PC-3 (cell line): ENCODE measurements around the gene KCNK4. TPM values are rescaled to one million over a fixed set of nuclear protein-coding genes. Genes with fewer than 3 reads are reported as not detected.

Experiments
- ATAC-seq: fragments of 200-7000 bp; cut with Tn5 transposase; 2 replicates; pipeline ENCODE4 v1.9.1; 2020; ENCODE audit warnings: mild to moderate bottlenecking, moderate library complexity
- BruUV-seq: library from RNA; stranded (reverse); fragments of 400-500 nt; replicated peaks from 2 replicates; lab custom pipeline; 2021; lab: Mats Ljungman, UMichigan
- CTCF ChIA-PET: fragments of 300-600 bp; sonication (Branson Sonifier 250); formaldehyde crosslinking; loops from one replicate; lab custom pipeline; 2022; ENCODE audit warnings: antibody characterized with exemption; lab: Charles Lee
- POLR2A ChIA-PET: fragments of 300-600 bp; sonication (Branson Sonifier 250); formaldehyde crosslinking; loops from one replicate; lab custom pipeline; 2022; ENCODE audit warnings: antibody characterized with exemption; ENCODE audit not compliant: unreplicated experiment; lab: Charles Lee
- DNase-seq: peaks from one replicate; pipeline ENCODE4 v3.0.0-alpha.2; 2015
- H2AFZ ChIP-seq: fragments of 300-600 bp; sonication (generic); 2 replicates; pipeline ENCODE4 v1.6.0; 2016; ENCODE audit warnings: antibody characterized with exemption, low read length
- H3F3A ChIP-seq: fragments of 300-600 bp; sonication (generic); one replicate; pipeline ENCODE4 v1.6.0; 2017; ENCODE audit warnings: antibody characterized with exemption, low read length, control low read depth, mild to moderate bottlenecking; ENCODE audit not compliant: unreplicated experiment
- H3K27ac ChIP-seq: fragments of 300-600 bp; sonication (generic); 2 replicates; pipeline ENCODE4 v1.5.1; 2016; ENCODE audit warnings: mild to moderate bottlenecking, low read length
- H3K27me3 ChIP-seq: fragments of 300-600 bp; sonication (generic); 2 replicates; pipeline ENCODE4 v1.6.1; 2016; ENCODE audit warnings: low read length, mixed read lengths
- H3K36me3 ChIP-seq: fragments of 300-600 bp; sonication (generic); 2 replicates; pipeline ENCODE4 v1.6.1; 2016; ENCODE audit warnings: low read depth, mixed run types, low read length, mixed read lengths
- H3K4me1 ChIP-seq: fragments of 300-600 bp; sonication (generic); 2 replicates; pipeline ENCODE4 v1.5.1; 2016; ENCODE audit warnings: low read length; ENCODE audit not compliant: insufficient read depth
- H3K4me2 ChIP-seq: fragments of 300-600 bp; sonication (generic); 2 replicates; pipeline ENCODE4 v1.6.0; 2016; ENCODE audit warnings: low read length
- H3K4me3 ChIP-seq: fragments of 300-600 bp; sonication (generic); 2 replicates; pipeline ENCODE4 v1.5.1; 2016; ENCODE audit warnings: mild to moderate bottlenecking, low read length, mixed read lengths
- H3K79me2 ChIP-seq: fragments of 300-600 bp; sonication (generic); 2 replicates; pipeline ENCODE4 v1.6.1; 2017; ENCODE audit warnings: low read length, mixed read lengths
- H3K9ac ChIP-seq: fragments of 300-600 bp; sonication (generic); 2 replicates; pipeline ENCODE4 v1.6.0; 2016; ENCODE audit warnings: mild to moderate bottlenecking, low read length
- H3K9me2 ChIP-seq: fragments of 300-600 bp; sonication (generic); replicated peaks from 2 replicates; pipeline ENCODE4 v1.6.1; 2016; ENCODE audit warnings: mixed run types, low read length, mixed read lengths
- H3K9me3 ChIP-seq: fragments of 300-600 bp; sonication (generic); 2 replicates; pipeline ENCODE4 v1.6.1; 2016; ENCODE audit warnings: low read length, mixed read lengths
- H4K20me1 ChIP-seq: fragments of 300-600 bp; sonication (generic); 2 replicates; pipeline ENCODE4 v1.6.1; 2016; ENCODE audit warnings: low read length, mixed read lengths
- EZH2 ChIP-seq: fragments of 300-600 bp; sonication (generic); IDR thresholded peaks from one replicate; pipeline ENCODE4 v1.6.1; 2017; ENCODE audit warnings: antibody characterized with exemption, mild to moderate bottlenecking, low read length; ENCODE audit not compliant: unreplicated experiment
- EZH2phosphoT487 ChIP-seq: fragments of 300-600 bp; sonication (generic); IDR thresholded peaks from 2 replicates; pipeline ENCODE4 v1.6.1; 2018; ENCODE audit warnings: mild to moderate bottlenecking, antibody characterized with exemption, low read length, borderline replicate concordance
- intact Hi-C: fragments of 100-400 bp; cut with micrococcal nuclease; formaldehyde crosslinking; loops from 2 replicates; pipeline ENCODE4 v1.9.0; 2023
- total RNA-seq: library from RNA; depleted of rRNA; stranded (reverse); fragments of >200 nt; gene quantifications from 2 replicates; pipeline ENCODE4 v1.2.3, GENCODE V29; 2014
- TF ChIP-seq, protein P1 (sequence below): fragments of 300-600 bp; sonication (generic); conservative IDR thresholded peaks from 2 replicates; pipeline ENCODE4 v1.5.1; 2017; ENCODE audit warnings: antibody characterized with exemption, low read depth, mild to moderate bottlenecking, low read length

KCNK4 gene
- total RNA-seq, 1 experiment from 2014 or later = 1.2 TPM

DNA sequence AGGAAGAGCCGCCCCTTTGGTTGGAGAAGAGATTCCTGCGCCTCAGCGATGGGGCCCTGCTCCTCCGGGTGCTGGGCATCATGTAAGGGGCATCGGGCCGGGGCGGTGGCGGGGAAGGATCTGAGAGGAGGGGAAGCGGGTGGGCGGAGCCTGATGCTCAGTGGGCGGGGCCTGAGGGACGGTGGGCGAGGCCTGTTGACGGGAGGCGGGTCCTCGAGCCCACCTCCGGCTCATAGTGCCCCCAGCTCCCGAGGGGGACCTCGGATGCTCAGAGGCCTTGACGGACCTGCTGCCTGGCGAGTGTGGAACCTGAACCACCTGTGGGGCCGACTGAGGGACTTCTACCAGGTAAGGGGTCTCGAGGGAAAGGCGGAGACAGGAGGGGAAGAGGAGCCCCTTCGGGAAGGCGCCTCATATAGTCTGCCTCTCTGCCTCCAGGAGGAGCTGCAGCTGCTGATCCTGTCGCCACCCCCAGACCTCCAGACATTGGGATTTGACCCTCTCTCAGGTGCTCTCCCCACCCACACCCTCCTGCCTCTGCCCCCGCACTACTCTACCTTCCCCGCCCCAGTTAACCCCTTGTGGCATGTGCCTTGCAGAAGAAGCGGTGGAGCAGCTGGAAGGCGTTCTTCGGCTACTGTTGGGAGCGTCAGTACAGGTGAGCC is 49.7 kb downstream of the KCNK4 start:
- Histone ChIP-seq H3K27me3 (no peaks in the 10 kb centered on the region), H3K79me2 (no peaks in the 10 kb centered on the region), H3K9me2 (no peaks in the 10 kb centered on the region), H2AFZ (no peak overlapping the region), H3K36me3 (no peaks in the 10 kb centered on the region), H3K9me3 (no peaks in the 10 kb centered on the region), H3K4me3 (no peak overlapping the region), H4K20me1 (no peaks in the 10 kb centered on the region), H3K4me2 (no peak overlapping the region), H3K9ac (no peak overlapping the region), H3K27ac (no peak overlapping the region), H3K4me1 (peaks cover 6% of the 10 kb centered on the region), H3F3A (no peaks in the 10 kb centered on the region)
- no TSS peak for BruUV-seq
- intact Hi-C loops = no loop called here
- POLR2A ChIA-PET = no interaction called here
- CTCF ChIA-PET = interaction anchor here (0.8 kb wide), 1 partner anchor 14 kb away, joined by 3 read pairs; no protein-coding TSS in a partner anchor
- ATAC-seq = no peak
- DNase-seq = no peak
- TF ChIP-seq, protein P1, sequence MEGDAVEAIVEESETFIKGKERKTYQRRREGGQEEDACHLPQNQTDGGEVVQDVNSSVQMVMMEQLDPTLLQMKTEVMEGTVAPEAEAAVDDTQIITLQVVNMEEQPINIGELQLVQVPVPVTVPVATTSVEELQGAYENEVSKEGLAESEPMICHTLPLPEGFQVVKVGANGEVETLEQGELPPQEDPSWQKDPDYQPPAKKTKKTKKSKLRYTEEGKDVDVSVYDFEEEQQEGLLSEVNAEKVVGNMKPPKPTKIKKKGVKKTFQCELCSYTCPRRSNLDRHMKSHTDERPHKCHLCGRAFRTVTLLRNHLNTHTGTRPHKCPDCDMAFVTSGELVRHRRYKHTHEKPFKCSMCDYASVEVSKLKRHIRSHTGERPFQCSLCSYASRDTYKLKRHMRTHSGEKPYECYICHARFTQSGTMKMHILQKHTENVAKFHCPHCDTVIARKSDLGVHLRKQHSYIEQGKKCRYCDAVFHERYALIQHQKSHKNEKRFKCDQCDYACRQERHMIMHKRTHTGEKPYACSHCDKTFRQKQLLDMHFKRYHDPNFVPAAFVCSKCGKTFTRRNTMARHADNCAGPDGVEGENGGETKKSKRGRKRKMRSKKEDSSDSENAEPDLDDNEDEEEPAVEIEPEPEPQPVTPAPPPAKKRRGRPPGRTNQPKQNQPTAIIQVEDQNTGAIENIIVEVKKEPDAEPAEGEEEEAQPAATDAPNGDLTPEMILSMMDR = no peak
- TF ChIP-seq EZH2 (no peak), EZH2phosphoT487 (no peak)

DNA sequence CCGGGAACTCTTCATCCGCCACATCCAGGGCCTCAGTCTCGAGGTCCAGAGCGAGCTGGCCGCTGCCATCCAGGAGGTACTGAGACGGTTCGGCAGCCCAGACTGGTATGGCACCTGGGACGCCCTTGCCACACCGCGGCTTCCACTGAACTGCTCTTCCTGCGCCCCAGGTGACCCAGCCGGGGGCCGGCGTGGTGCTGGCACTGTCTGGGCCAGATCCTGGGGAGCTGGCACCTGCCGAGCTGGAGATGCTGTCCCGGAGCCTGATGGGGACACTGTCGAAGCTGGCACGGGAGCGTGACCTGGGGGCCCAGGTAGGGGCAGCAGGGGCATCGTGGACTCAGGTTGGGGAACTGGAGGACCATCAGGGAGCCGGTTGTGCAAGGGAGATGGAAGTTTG is 50.3 kb downstream of the KCNK4 start:
- Histone ChIP-seq H3K9ac (no peak overlapping the region), H3K27ac (no peak overlapping the region), H3K4me2 (no peak overlapping the region), H2AFZ (no peak overlapping the region), H3K9me3 (no peaks in the 10 kb centered on the region), H4K20me1 (no peaks in the 10 kb centered on the region), H3F3A (no peaks in the 10 kb centered on the region), H3K36me3 (no peaks in the 10 kb centered on the region), H3K79me2 (no peaks in the 10 kb centered on the region), H3K4me3 (no peak overlapping the region), H3K9me2 (no peaks in the 10 kb centered on the region), H3K27me3 (no peaks in the 10 kb centered on the region), H3K4me1 (peaks cover 6% of the 10 kb centered on the region)
- ChIA-PET CTCF (interaction anchor here (0.8 to 1.4 kb wide), 3 partner anchors 14 to 24 kb away, joined by 3 to 27 read pairs (median 22); partner anchors contain the start of genes PRDX5 and TRMT112), POLR2A (no interaction called here)
- TF ChIP-seq, protein P1 = no peak
- no peak for TF ChIP-seq EZH2
- TF ChIP-seq EZH2phosphoT487 = no peak
- no peak for DNase-seq
- ATAC-seq = no peak
- intact Hi-C loops = no loop called here
- BruUV-seq = no TSS peak
